Posterior cingulate gyrus (tissue), 11 donors: Measurements from ENCODE around the gene KLHL29.
A peak's percentile ranks its signal among the peaks of the same experiment; 100 is the strongest.
"Not testable (repeated sequence)": the region's sequence is repeated elsewhere in the genome, so short reads cannot be mapped to it uniquely, and the experiment has no call there.

Source experiments
- DNase-seq, 10 donors: peaks; one replicate each; pipeline versions ENCODE4 v3.0.0 to v3.0.0-alpha.2; 2020 to 2021; ENCODE audit warnings: mixed read lengths in 3 of 10
- intact Hi-C: fragments of 100-400 bp; cut with DNase I; formaldehyde crosslinking; loops from one replicate; pipeline ENCODE4 v1.15.1; 2023

Gene KLHL29

DNA sequence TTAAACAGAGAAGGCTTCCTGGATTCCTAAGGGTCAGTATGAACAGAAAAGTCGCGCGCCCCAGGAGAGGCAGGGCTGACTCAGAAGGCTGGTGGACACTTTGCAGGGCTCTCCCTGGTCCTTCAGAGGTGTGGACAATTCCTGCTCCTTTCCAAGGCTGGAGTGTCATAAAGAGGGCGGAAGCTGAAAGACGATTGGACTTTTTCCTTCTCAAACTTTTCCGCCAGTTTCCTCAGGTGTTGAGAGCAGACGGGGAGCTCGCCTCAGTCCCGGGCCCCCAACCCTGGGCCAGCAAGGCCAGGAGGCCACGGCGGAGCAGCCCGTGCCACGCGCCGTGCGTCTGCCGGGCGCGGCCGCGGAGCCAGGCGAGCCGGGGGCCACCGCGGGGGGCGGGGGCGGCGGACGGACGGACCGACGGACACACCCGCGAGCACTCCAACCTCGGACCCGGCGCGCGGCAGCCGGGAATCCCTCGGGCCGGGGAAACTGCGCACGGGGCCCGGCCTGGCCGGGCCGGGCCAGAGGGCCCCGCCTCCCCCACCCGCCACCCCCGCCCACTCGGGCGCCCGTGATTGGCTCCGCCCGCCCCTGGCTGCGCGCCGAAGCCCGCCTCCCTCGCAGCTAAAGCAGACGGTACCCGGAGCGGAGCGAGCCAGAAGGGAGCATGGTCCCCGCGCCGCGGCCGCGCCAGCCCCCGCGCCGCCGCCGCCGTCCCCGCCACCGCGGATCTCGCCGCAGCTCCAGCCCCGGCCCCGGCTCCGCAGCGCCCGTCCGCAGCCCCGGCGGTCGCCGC lies at the start of gene KLHL29:
KLHL29 (plus strand) TSS at position 629 of the 793 bp plus-strand sequence. CDS start 177,018 bp downstream, outside the sequence.
- intact Hi-C loops, result no loop called here
- DNase-seq, result peak; percentile 71 to 96 (median 80)

GRCh38 chr2:23335550-23335949 lies 49.4 kb upstream of the KLHL29 start:
- intact Hi-C loops, result no loop called here
- no peak for DNase-seq

- intact Hi-C loops, result no loop called here
- DNase-seq, result no peak
Measured at GRCh38 chr2:23342075-23342474, 42.9 kb upstream of the KLHL29 start.

DNA sequence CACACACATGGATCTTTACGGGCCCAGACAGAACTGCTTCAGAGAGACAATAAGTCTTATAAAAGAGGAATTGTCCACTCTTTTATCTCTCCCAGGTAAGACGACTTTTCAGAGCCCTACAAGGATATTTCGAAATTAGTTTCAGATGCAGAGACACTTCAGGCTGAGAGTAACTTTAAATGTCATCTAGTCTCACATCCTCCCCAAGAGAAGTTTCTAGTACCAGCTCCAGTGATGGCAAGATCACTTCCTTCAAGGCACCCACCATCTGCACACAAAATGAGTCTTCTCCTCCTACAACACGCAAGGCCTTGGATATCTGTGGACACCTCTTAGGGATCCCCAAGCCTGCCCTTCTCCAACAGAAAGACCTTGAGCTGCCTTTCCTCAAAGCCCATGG lies 39.0 kb upstream of the KLHL29 start:
- peak in 1 of 10 donors; percentile 28 for DNase-seq
- intact Hi-C loops, result no loop called here

- DNase-seq, result peak in 1 of 10 donors; percentile 51
- intact Hi-C loops, result no loop called here
Measured at GRCh38 chr2:23346781-23347180, 38.2 kb upstream of the KLHL29 start.

GRCh38 chr2:23347471-23348092 lies 37.4 kb upstream of the KLHL29 start:
- intact Hi-C loops, result no loop called here
- DNase-seq, result peak in 1 of 10 donors; percentile 73

DNA sequence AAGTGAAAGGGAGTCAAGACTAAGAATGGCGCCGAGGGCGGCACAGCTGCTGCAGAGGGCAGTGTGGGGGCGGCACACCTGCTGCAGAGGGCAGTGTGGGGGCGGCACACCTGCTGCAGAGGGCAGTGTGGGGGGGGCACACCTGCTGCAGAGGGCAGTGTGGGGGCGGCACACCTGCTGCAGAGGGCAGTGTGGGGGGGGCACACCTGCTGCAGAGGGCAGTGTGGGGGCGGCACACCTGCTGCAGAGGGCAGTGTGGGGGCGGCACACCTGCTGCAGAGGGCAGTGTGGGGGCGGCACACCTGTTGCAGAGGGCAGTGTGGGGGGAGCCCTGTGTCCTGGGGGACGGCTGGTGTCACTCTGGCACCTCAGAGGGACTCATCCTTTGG lies 36.9 kb upstream of the KLHL29 start:
- peak in 1 of 10 donors; percentile 12 for DNase-seq
- intact Hi-C loops, result not testable (repeated sequence)

GRCh38 chr2:23349508-23349907 lies 35.5 kb upstream of the KLHL29 start:
- intact Hi-C loops, result no loop called here
- DNase-seq, result peak in 1 of 10 donors; percentile 32

DNA sequence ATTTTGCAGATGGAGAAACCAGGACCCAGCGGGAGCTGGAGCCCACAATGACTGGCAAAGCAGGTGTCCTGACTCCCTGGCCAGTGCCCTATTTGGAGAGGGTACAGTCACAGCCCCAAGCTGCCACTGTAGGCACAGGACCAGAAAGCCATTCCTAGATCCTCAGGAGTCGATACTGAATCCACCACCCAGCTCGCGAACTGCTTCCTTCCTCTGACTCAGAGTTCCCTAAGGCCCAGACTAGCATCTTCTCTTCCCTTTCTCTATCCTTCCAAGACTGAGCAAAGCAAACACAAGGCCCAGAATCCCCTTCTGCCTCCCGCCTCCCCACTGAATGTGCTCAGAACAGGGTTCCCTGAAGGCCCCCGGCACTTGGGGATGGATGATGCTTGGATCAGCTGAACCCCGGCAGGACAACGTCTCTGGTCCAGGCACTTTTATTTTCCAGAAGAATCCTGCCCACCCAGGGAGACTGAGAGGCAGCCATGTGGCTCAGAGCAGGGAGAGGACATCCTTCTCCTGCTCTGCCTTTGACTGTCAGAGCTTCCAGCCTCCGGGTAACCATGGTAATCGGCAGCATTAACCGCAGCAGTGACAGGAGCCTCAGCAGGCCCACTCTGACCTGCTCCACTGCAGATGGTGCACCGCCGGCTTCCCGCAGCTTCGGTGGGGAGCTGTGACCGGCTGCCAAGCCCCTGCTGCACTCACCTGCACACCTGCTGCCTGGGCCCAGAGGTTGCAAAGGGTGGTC lies 34.8 kb upstream of the KLHL29 start:
- intact Hi-C loops, result no loop called here
- peak in 6 of 10 donors; percentile 26 to 88 (median 40) for DNase-seq

DNA sequence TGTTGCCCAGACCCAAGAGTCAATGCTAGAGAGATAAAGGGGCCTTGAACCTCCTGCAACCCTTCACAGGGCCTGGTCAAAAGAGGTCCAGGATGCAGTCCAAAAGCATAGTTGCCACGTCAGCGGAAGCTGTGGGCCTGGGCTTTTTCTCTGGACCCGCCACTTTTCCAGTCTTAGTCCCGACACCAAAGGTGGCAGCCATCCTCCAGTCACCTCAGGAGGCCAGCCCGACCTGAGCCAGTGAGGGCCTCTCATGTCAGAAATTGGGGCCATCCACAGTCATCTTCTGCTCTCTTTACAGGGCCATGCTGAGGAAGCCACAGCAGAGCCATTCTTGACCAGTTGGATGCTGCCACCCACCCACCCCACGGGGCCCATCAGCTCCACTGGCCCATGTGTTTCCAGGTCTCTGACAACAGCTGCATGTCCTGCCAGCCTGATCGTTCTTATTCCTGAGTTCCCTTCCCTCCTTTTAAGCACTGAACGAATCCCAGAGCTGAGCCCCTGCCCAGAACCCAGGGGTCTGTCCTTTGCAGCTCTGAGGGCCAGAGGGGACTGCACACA lies 34.1 kb upstream of the KLHL29 start:
- DNase-seq, result peak in 1 of 10 donors; percentile 77
- intact Hi-C loops, result no loop called here

GRCh38 chr2:23351388-23352141 lies 33.4 kb upstream of the KLHL29 start:
- peak; percentile 59 to 97 (median 84) for DNase-seq
- intact Hi-C loops, result no loop called here

- intact Hi-C loops, result no loop called here
- no peak for DNase-seq
Measured at GRCh38 chr2:23354554-23354953, 30.4 kb upstream of the KLHL29 start.

DNA sequence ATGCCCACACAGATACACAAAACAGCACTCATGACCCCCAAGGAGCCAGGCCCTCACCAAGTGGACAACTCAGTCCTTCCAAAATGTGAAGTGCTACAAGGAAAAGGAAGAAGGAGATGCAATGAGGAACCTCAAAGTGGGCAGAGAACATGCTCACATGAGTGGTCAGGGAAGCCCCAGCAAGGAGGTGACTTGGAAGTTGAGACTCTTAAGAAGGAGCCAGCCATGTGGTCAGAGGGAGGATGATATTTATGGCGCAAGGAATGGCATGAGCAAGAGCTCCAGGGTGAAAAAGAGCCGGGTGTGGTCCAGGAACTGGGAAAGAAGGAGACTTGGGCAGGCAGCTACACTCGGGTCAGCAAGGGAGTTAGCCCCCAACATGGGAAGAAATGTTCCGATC lies 30.0 kb upstream of the KLHL29 start:
- no peak for DNase-seq
- intact Hi-C loops, result no loop called here

DNA sequence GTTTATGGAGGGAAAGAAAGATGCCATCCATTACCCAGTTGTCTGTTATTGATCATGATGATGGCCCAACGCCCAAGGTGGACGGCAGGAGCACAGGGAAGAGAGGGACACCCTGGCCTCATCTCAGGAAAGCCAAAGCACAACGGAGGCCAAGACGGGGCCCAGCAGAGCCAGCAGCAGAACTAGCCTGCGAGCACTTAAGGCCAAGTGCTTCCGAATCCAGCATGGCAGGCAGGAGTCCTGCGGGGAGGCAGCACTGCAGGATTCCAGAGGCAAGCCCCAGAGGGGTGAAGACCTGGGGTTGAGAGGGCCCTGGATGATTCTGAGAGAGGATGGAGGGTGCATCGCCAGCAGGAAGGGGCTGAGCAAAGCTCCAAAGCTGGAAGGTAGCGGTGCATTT lies 28.3 kb upstream of the KLHL29 start:
- peak in 1 of 10 donors; percentile 57 for DNase-seq
- intact Hi-C loops, result no loop called here

GRCh38 chr2:23359631-23360567 lies 25.1 kb upstream of the KLHL29 start:
- intact Hi-C loops, result no loop called here
- peak in 1 of 10 donors; percentile 57 for DNase-seq

DNA sequence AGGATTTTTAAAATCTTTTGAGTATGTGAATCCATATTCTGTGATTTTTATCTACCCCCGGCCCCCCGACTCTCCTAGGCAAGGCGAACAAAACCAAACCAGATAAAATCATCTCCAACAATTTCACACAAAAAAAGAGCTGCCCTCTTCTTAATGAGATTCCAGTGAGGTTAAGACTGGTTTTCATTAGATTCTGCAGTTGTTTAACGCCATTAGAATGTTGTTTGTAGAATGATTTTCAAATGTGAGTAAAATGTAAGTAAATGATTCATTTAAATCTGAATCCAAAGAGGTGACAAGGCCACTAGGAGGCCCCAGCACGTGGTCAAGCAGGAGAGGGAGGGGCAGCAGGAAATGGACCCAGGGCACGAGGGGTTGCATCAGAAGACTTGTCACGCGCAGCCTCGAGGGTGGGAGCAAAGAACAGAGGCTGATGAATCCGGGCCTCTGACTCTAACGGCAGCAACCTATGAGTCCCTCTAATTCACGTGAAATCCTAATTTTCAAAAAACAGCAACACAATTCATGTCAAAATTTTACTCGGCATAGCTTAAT lies 24.3 kb upstream of the KLHL29 start:
- intact Hi-C loops, result no loop called here
- no peak for DNase-seq

- intact Hi-C loops, result no loop called here
- DNase-seq, result no peak
Measured at GRCh38 chr2:23361152-23361551, 23.8 kb upstream of the KLHL29 start.

DNA sequence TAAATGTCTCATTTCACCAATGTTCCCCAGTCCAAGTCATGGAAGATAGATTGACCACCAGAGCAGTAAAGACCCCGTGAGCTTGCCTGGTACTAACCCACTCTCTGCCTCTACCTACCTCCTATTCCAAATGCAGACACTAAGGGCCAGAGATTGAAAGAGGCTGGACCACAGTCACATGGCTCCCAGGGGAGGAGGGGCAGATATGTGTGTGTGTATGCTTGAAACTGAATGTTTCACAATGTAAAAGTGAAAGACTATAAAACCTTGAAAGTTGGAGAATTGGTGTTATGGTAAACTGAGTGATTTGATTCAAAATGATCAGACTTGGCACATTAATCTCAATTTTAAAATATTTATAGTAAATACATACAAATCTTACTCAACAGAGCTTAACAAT lies 21.7 kb upstream of the KLHL29 start:
- no peak for DNase-seq
- intact Hi-C loops, result no loop called here

DNA sequence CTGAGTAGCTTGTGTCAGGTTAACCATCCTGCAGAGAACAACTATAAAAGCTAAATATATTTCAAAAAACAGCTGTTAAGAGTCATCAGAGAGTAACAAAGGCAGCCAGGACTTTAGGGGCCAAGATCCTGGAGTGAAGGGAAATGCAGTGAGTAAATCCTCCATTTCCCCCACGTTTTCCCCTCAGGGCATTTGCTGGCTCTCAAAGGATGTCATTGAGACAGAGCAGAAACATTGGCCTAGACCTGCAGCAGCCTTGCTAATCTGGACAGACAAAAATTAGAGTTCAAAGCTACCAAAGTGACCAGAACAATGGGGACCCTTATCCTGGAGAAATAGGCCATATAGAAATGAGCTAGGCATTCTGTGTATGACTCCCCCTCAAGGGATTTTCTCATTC lies 21.1 kb upstream of the KLHL29 start:
- intact Hi-C loops, result no loop called here
- no peak for DNase-seq
